Measurements from ENCODE around the gene FGF18.
"Not testable (repeated sequence)": the region's sequence is repeated elsewhere in the genome, so short reads cannot be mapped to it uniquely, and the experiment has no call there.

FGF18 gene

GRCh38 chr5:171495122-171495700 lies 75.8 kb downstream of the FGF18 start:
- no peak for DNase-seq (ENCODE audit: low read depth in 2 of 2)

DNA sequence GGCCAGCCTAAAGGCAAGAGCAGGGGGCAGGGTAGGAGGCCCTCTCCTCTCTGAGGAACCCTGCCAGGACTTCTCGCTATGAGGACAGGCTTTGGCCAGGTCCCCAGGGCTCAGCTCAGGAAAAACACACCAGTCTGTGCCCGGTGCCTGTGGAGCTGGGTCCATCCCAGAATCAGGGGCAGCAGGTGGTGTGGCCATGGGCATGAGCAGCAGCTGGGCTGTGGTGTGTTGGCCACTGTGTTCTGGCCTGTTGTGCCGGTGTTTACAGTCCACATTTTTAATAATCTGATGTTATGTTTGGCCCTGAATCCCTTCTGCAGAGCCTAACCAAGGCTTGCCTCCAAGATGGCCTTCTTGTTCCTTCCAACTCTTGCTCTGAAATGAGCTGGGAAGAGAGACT lies 77.0 kb downstream of the FGF18 start:
- DNase-seq (ENCODE audit: low read depth in 2 of 2): no peak

GRCh38 chr5:171497494-171497893 lies 78.0 kb downstream of the FGF18 start:
- not testable (repeated sequence) for DNase-seq (ENCODE audit: low read depth in 2 of 2)

DNA sequence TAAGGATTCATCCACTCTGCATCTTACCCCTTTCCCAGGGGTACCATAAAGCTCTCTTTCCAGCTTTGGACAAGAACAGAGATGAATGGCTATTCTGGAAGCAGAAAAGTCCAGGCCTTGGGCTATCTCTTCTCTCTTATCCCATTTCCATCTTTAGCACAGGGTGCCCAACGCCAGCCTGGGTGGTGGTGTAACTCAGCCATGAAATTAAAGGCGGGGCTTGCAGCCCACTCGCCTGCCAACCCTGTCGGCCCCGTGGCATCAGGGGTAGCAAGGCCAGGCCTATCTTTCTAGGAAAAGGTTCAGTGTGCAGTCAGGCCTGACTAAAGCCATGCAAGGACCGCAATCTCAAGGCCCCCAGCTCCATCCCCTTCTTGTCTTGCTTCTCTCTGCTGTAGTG lies 78.7 kb downstream of the FGF18 start:
- DNase-seq (ENCODE audit: low read depth in 2 of 2): no peak

DNA sequence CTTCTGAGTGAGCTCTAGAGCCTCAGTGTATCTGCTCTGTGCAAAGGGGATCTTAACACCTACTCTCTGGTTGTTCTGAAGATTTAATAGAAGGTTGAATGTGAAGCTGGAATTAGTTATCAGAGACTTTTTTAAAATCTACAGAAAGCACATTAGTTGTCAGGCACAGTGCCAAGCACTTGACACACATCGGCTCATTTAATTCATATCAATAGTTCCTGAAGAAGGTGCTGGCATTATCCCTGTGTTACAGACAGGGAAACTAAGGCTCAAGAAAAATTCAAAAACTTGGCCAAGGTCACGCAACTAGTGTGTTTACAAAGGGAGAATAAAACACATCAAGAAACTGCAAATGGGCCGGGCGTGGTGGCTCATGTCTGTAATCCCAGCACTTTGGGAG lies 80.2 kb downstream of the FGF18 start:
- no peak for DNase-seq (ENCODE audit: low read depth in 2 of 2)

DNA sequence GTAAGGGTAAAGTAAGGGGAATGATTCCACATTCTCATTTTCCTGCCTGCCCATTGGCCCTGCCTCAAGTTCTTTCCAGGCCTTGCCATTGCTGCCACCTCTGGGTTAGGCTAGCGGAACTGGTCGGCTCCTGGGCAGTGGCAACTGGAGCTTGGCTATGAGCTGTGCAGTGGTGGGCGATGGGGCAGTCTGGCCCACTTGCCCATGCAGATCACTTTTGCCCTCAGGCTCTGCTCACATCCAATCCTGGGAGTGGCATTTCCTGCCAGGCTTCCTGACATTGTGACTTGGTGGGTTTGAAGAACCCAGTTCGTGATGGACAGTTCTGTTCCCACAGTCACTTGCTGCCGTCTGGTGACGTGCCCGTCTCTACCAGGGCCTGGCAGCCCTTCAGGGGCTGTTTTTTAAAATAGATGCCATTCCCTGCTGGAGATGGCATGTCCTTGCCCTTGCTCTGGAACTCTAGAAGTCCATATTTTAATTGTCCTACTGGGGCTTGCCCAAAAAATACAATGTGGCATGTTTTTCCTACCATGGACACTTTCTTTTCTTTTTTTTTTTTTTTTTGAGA lies 86.1 kb downstream of the FGF18 start:
- no peak for DNase-seq (ENCODE audit: low read depth in 2 of 2)

GRCh38 chr5:171506951-171507350 lies 87.5 kb downstream of the FGF18 start:
- no peak for DNase-seq (ENCODE audit: low read depth in 2 of 2)

Data from stimulated activated CD8-positive, alpha-beta memory T cell treated with anti-CD3 and anti-CD28 coated beads, Interleukin-7, amount 100 ng/mL, for 1 hour (primary cell).